CD4-positive, alpha-beta T cell treated with Interleukin-6 at 100 ng/mL for 8 hours (primary cell): ENCODE results near the gene TWSG1.

ENCODE experiments used
- DNase-seq: peaks from one replicate; pipeline ENCODE4 v3.0.0-alpha.2; 2020; ENCODE audit warnings: mixed read lengths, low spot score

The TWSG1 gene

DNA sequence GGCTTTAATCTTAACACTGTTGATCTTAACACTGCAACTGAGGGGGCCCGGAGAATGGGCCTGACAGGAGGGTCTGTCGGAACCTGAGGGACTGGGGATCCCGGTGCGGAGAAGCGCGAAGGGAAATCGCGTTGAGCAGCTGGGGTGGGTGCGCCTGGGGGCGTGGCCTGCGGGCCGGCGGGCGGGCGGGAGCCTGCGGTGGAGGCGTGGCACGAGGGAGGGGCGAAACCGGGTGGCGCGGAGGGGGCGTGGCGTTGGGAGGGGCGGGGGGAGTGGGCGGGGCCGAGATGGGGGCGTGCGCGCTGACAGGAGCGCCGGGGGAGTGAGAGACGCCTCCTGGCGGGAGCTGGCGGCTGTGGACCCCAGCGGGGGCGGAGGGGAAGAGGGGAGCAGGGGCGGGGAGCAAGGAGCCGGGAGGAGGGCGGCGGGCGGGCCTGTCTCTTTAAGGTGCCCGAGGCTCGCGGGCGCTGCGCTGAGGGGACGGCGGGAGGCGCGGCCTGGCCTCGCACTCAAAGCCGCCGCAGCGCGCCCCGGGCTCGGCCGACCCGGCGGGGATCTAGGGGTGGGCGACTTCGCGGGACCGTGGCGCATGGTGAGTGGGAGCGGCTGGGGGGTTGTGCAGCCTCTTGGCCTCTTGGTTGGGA lies at the start of gene TWSG1:
TSS of gene TWSG1 (plus strand) at position 445 of the 644 bp plus-strand sequence. CDS start 2,457 bp downstream, outside the sequence.
- DNase-seq: peak; percentile 95

DNA sequence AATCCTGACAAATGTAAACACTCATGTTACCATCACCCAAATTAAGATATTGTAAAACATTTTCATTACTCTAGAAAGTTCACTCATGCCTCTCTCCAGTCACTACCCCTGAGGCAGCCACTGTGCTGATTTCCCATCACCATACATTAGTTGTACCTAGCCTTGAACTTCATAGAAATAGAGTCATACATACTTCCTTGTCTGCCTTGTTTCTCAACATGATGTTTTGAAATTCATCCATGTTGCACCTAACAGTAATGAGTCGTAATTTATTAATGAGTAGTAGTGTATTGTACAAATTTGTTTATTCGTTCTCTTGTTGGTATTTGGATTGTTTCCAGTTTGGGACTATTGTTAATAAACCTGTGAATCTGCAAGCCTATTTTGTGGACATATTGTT lies 49.0 kb upstream of the TWSG1 start:
- DNase-seq: no peak

DNA sequence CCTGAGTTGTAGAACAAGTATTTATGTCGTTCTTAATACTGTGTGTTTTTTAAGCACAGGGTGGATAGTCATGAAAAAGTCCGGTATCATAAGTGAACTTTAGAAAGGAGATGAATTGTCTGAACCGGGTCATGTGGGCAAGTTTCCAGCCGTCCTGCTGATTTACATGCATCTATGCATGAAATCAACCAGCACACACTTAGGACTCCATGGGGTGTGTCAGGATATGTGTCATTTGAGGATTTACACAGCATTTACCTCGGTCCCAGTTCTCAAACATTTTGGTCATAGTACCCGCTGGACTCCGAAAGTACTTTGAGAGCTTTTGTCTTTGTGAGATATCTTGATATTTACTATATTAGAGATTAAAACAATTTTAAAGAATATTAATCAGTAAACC lies 47.5 kb upstream of the TWSG1 start:
- DNase-seq: no peak

GRCh38 chr18:9289698-9290097 lies 44.9 kb upstream of the TWSG1 start:
- no peak for DNase-seq

DNA sequence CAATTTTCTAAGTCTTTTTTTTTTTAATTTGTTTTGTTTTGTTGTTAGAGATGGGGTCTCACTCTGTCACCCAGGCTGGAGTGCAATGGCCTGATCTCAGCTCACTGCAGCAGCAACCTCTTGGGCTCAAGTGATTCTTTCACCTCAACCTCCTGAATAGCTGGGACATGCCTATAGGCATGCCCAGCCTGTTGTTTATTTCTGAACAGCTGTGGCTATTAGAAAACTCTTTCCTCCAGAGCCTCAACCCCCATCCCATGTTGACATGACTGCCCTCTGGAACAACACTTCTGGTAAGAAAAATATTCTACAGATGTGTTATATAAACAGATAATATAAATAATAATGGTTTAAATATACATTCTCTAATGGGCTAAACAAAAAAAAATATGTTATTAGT lies 44.4 kb upstream of the TWSG1 start:
- DNase-seq: no peak

- DNase-seq: no peak
Observed at GRCh38 chr18:9292047-9292446, 42.5 kb upstream of the TWSG1 start.

- no peak for DNase-seq
Observed at GRCh38 chr18:9293948-9294347, 40.6 kb upstream of the TWSG1 start.

GRCh38 chr18:9296233-9297006 lies 38.2 kb upstream of the TWSG1 start:
- no peak for DNase-seq

GRCh38 chr18:9297007-9297393 lies 37.6 kb upstream of the TWSG1 start:
- no peak for DNase-seq

- DNase-seq: no peak
Observed at GRCh38 chr18:9304388-9305070, 30.0 kb upstream of the TWSG1 start.

- DNase-seq: no peak
Observed at GRCh38 chr18:9319333-9319732, 15.2 kb upstream of the TWSG1 start.

GRCh38 chr18:9321017-9321452 lies 13.5 kb upstream of the TWSG1 start:
- DNase-seq: no peak

DNA sequence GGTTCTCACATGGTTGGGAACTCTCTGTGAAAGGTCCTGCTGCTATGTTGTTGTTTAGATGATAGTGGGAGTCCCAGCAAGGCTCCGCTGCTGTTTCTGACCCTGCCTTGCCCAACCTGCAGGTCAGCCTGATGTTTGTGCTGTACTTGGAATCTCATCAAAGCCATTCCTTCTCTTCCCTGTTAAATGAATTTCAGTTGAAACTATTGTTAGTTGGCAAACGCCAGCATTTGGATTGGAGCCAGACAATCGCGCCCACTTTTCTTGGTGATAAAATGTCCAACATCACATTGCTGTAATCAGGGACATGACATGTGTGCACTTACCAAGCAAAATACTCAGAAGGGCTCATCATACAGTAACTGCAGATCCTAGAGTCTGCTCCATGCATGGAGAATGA lies 12.8 kb upstream of the TWSG1 start:
- DNase-seq: no peak

DNA sequence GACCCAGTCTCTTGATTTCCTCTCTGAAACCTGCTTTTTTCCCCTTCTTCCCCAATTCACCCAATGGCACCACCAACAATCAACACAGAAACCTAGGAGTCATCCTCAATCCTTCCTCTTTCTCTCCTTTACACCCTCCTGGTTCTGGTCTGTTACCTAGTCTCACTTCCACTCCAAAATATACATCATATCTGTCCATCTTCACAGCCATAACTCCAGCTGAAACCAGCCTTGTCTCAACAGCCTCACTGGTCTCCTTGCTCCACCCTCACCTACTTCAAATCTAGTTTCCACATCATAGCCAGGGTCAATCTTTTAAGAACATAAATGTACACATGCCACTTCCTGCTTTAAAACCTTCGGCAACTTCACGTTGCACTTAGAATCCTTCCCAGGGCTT lies 11.8 kb upstream of the TWSG1 start:
- no peak for DNase-seq

DNA sequence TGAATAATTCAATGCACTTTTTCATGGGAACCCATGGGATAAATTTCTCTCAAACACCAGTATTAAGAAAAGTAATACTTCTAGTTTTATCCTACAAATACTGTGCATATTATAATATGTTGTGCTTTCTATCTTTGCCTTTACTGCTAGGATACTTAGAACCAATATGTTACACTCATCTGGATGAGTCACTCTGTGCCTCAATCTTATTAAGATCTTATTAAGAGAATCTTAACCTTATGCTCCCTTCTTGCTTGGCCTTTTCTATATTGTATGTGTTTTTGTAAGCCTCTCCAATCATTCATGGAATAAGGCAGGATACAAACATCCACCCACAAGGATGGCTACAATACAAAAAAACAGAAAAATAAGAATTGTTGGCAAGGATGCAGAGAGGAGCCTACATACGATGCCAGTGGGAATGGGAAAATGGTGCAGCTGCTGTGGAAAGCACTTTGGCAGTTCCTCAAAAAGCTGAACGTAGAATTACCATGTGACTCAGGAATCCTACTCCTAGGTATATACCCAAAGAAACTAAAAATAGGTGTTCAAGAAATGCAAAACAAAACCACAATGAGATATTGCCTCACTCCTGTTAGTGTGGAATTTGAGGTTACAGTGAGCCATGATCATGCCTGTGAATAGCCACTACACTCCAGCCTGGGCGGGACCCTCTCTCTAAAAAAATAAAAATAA lies 10.7 kb upstream of the TWSG1 start:
- DNase-seq: no peak

DNA sequence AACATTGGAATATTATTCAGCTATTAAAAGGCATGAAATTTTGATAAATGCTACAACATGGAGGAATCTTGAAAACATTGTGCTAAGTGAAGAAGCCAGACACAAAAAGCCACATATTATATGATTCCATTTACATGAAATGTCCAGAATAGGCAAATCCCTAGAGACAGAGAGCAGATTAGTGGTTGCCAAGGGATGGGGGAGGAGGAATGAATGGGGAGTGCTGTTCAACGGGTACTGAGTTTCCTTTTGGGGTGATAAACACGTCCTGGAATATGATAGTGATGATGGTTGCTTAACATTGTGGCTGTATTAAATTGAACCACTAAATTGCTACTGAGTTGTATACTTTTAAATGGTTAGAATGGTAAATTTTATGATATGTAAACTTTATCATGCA lies 8.9 kb upstream of the TWSG1 start:
- DNase-seq: no peak

- no peak for DNase-seq
Observed at GRCh38 chr18:9328776-9329175, 5.8 kb upstream of the TWSG1 start.

DNA sequence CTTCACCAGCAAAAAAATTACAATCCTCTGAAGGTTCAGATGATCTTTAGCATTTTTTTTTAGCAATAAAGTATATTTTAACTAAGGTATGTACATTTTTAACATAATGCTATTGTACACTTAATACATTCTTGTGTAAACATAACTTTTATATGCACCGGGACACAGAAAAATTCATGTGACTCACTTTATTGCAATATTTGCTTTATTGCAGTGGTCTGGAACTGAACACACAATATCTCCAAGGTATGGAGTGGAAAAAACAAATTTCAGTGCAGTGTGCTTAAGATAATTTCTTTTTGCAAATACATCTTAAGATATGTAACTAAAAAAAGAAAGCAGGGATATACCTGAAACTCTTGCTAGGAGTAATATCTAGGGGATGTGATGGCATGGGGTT lies 5.1 kb upstream of the TWSG1 start:
- DNase-seq: no peak

DNA sequence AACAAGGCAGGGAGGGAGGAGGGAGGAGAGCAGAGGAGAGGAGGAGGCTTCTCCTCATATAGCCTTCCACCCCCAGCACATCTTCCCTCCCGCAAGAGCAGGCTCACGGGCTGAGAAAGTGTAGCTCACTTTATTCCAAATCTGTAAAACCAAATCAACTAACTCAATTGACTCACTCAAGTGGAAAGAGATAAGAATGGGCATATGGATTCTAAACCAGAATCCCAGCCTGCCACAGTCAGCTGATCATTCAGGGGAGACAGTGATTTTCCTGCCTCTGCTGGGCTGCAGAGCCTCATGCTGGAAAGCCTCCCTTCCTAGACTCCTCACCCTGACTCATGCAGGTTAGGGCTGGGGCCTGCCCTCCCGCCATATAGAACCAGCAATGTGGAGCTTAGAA lies 4.2 kb upstream of the TWSG1 start:
- DNase-seq: no peak

DNA sequence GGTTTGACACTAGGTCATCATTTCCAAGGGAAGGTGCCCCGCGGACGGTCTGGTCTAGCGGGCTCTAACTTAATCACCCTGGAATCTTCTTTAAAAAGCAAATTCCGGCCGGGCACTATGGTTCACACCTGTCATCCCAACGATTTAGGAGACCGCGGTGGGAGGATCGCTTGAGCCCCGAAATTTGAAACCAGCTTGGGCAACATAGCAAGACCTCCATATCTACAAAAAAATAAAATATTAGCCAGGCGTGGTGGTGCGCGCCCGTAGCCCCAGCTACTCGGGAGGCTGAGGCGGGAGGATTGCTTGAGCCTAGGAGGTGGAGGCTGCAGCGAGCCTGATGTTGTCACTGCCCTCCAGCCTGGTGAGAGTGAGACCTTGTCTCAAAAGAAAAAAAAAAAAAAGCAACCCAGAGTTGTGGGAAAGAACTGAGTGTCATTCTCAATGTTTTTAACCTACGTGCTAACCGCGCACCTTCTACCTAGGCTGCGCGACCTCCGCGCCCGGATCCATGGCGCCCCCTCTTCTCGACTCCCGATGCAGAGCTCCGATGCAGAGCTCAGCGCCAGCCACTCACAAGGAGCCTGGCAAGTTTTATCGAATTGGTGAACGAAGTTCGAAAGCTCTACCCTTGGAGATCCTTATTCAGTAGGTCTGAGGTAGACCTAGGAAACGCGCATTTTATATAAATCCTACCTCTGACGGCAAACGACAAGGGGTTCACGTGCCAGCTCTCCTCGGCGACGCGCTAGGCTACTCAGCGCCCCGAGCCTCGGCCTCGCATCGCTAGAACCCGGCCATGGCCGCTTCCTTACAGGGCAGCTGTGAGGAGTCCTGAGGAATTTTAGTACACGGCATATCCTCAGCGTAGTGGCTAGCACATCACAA lies 888 bp upstream of the TWSG1 start:
- DNase-seq: no peak

GRCh38 chr18:9334973-9335696 lies 562 bp downstream of the TWSG1 start:
- no peak for DNase-seq
